GM19023 (cell line): ENCODE results near the gene NKX3-2.

Experiments
- ATAC-seq: cut with Tn5 transposase; IDR thresholded peaks from one replicate; pipeline ENCODE4 v1.9.1; 2021; ENCODE audit warnings: mild to moderate bottlenecking, moderate library complexity; ENCODE audit not compliant: unreplicated experiment

NKX3-2 gene

GRCh38 chr4:13515268-13515667 is 29.0 kb downstream of the NKX3-2 start:
- no peak for ATAC-seq

GRCh38 chr4:13514722-13515121 is 29.6 kb downstream of the NKX3-2 start:
- ATAC-seq, result no peak

GRCh38 chr4:13511101-13511500 is 33.2 kb downstream of the NKX3-2 start:
- ATAC-seq, result no peak

- no peak for ATAC-seq
Measured at GRCh38 chr4:13509442-13509841, 34.9 kb downstream of the NKX3-2 start.

GRCh38 chr4:13504374-13504773 is 39.9 kb downstream of the NKX3-2 start:
- no peak for ATAC-seq

GRCh38 chr4:13498469-13498868 is 45.8 kb downstream of the NKX3-2 start:
- ATAC-seq, result no peak

GRCh38 chr4:13496605-13497004 is 47.7 kb downstream of the NKX3-2 start:
- no peak for ATAC-seq

- ATAC-seq, result no peak
Measured at GRCh38 chr4:13495753-13496152, 48.6 kb downstream of the NKX3-2 start.

GRCh38 chr4:13493793-13494192 is 50.5 kb downstream of the NKX3-2 start:
- ATAC-seq, result no peak

GRCh38 chr4:13492747-13493146 is 51.6 kb downstream of the NKX3-2 start:
- ATAC-seq, result no peak
